Uterus (tissue), 4 donors: ENCODE measurements around the gene PIP5K1C. TPM values are rescaled to one million over a fixed set of nuclear protein-coding genes. Genes with fewer than 3 reads are reported as not detected.

Source experiments
- DNase-seq, 2 donors: peaks; one replicate each; pipeline ENCODE4 v3.0.0-alpha.2; 2019 to 2020
- H3K27ac ChIP-seq, 2 donors: fragments of 200-600 bp; sonication (generic); 1 replicate in 1 of 2; 2 replicates in 1 of 2; pipeline ENCODE4 v1.5.1; 2016 to 2018
- H3K27me3 ChIP-seq, 2 donors: fragments of 200-600 bp; sonication (generic); one replicate each; pipeline ENCODE4 v1.5.1; 2018 to 2019; ENCODE audit warnings: control low read depth in 1 of 2
- H3K36me3 ChIP-seq, 2 donors: fragments of 200-600 bp; sonication (generic); one replicate each; pipeline ENCODE4 v1.5.1; 2019; ENCODE audit warnings: control low read depth in 1 of 2
- H3K4me1 ChIP-seq, 2 donors: fragments of 200-600 bp; sonication (generic); one replicate each; pipeline ENCODE4 v1.5.1; 2018 to 2019; ENCODE audit warnings: control low read depth in 1 of 2
- H3K4me3 ChIP-seq, 2 donors: fragments of 200-600 bp; sonication (generic); 1 replicate in 1 of 2; 2 replicates in 1 of 2; pipeline ENCODE4 v1.5.1; 2018 to 2019; ENCODE audit warnings: mild to moderate bottlenecking in 1 of 2
- H3K9me3 ChIP-seq, 2 donors: fragments of 200-600 bp; sonication (generic); one replicate each; pipeline ENCODE4 v1.5.1; 2019; ENCODE audit warnings: control low read depth in 1 of 2
- CTCF ChIP-seq, 4 experiments: fragments of 200-600 bp in 2 of 4; fragments of 450-650 bp in 2 of 4; sonication (generic) in 2 of 4; IDR thresholded peaks; one replicate each; pipeline ENCODE4 v1.5.1; 2016 to 2019; ENCODE audit warnings: antibody characterized with exemption in 4 of 4, mild to moderate bottlenecking in 2 of 4, moderate library complexity in 1 of 4
- POLR2A ChIP-seq, 2 donors: fragments of 450-650 bp; IDR thresholded peaks; one replicate each; pipeline ENCODE4 v1.6.1; 2016; ENCODE audit warnings: antibody characterized with exemption in 2 of 2, mild to moderate bottlenecking in 1 of 2, moderate library complexity in 1 of 2
- intact Hi-C: fragments of 100-400 bp; cut with DNase I; formaldehyde crosslinking; loops from one replicate; pipeline ENCODE4 v1.15.1; 2023; ENCODE audit warnings: low total_unique reads
- total RNA-seq, 4 donors: library from RNA; depleted of rRNA in 3 of 4; stranded (reverse); fragments of >200 nt in 3 of 4; gene quantifications; one replicate each; pipeline versions ENCODE4 v1.1.0 to v1.2.4, GENCODE V29; 2014 to 2023
- donor health status: DM: yes; HTN: yes; CAD: no.

PIP5K1C gene
- total RNA-seq, 4 donors from 2014 or later = 6.2 to 77.5 (median 33.2) TPM

DNA sequence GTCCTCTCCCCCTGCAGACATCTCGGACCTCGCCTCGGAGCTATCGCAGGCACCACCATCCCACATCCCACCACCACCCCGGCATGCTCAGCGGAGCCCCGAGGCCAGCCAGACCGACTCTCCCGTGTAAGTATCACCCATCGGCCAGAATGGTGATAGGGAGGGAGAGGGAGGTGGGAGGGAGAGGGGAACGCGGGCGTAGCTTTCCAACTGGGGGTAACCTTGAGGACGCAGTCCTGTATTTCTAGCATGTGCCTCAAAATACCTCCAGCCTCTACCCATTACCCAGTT is 34.0 kb upstream of the PIP5K1C start:
- Histone ChIP-seq H3K4me1 (no peaks in the 10 kb centered on the region), H3K9me3 (no peaks in the 10 kb centered on the region), H3K27ac (no peak overlapping the region), H3K27me3 (no peaks in the 10 kb centered on the region), H3K36me3 (no peaks in the 10 kb centered on the region), H3K4me3 (no peak overlapping the region)
- no peak for DNase-seq
- intact Hi-C loops = no loop called here
- TF ChIP-seq CTCF (IDR thresholded peaks at IDR 0.05) (no peak), POLR2A (IDR thresholded peaks at IDR 0.05) (no peak)

DNA sequence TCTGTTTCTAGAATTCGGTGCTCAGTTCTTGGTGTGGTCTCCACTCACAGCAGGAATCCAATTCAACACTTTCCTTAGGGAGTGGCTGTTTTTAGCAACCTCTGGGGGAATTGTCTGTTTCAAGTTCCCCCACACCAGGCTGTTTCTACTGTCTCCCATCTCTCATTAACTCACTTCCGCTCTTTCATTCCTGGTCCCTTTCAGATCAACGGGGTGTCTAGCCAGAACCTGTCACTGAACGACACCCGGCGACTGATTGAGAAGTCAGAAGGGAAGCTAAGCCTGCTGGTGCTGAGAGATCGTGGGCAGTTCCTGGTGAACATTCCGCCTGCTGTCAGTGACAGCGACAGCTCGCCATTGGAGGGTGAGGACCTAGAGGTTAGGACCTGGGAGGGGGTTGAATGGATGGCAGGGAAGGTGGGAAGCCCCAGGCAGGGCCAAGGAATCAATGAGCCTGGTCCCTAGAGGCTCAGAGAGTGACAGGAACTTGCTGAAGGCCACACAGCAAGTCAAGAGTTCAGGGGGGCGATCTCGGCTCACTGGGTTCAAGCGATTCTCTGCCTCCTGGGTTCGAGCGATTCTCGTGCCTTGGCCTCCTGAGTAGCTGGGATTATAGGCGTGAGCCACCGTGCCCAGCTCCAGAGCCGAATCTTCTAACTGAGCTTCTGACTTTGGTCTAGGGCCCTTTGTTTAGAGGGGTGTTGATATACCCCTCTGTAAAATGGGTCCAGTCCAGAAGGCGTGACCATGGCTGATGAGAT is 33.5 kb upstream of the PIP5K1C start:
- intact Hi-C loops = no loop called here
- Histone ChIP-seq H3K27ac (no peak overlapping the region), H3K27me3 (no peaks in the 10 kb centered on the region), H3K36me3 (no peaks in the 10 kb centered on the region), H3K9me3 (no peaks in the 10 kb centered on the region), H3K4me1 (no peaks in the 10 kb centered on the region), H3K4me3 (no peak overlapping the region)
- no peak for DNase-seq
- TF ChIP-seq POLR2A (IDR thresholded peaks at IDR 0.05) (no peak), CTCF (IDR thresholded peaks at IDR 0.05) (no peak)

DNA sequence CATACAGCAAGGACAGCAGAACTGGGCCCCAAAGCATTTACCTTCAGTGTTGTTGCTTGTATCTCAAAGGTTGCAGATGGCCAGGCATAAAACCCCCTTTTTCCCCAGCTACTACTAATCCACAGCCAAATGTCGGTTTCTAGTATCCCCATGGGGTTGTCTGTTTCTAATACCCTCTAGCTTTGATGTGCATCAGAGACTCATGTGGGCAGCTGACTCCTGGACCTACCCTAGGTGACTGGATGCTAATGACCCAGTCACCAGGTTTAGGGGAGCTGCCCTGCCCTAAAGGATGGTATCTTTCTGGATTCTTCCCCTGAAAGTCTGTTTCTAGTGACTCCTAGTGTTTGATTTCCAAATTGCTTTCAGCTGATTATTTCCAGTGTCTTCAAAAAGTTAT is 31.8 kb upstream of the PIP5K1C start:
- H3K27me3 ChIP-seq = no peaks in the 10 kb centered on the region
- no peak overlapping the region for H3K4me3 ChIP-seq

GRCh38 chr19:3730457-3730958 is 30.2 kb upstream of the PIP5K1C start:
- Histone ChIP-seq H3K4me3 (no peak overlapping the region), H3K27ac (no peak overlapping the region), H3K4me1 (no peaks in the 10 kb centered on the region), H3K27me3 (no peaks in the 10 kb centered on the region), H3K9me3 (no peaks in the 10 kb centered on the region), H3K36me3 (no peaks in the 10 kb centered on the region)
- intact Hi-C loops = no loop called here
- DNase-seq = no peak
- no peak for TF ChIP-seq POLR2A (IDR thresholded peaks at IDR 0.05)

More for the DNA sequence above, 31.8 kb upstream of the PIP5K1C start:
- intact Hi-C loops = no loop called here
- H3K36me3 ChIP-seq = no peaks in the 10 kb centered on the region
- no peaks in the 10 kb centered on the region for H3K4me1 ChIP-seq
- no peak for DNase-seq
- H3K27ac ChIP-seq = no peak overlapping the region
- H3K9me3 ChIP-seq = no peaks in the 10 kb centered on the region
- TF ChIP-seq POLR2A (IDR thresholded peaks at IDR 0.05) (no peak), CTCF (IDR thresholded peaks at IDR 0.05) (no peak)

- Histone ChIP-seq H3K36me3 (no peaks in the 10 kb centered on the region), H3K4me3 (no peak overlapping the region), H3K9me3 (no peaks in the 10 kb centered on the region), H3K27ac (no peak overlapping the region), H3K4me1 (peaks cover 0 to 12% of the 10 kb centered on the region in 2 donors), H3K27me3 (peaks cover 11 to 14% of the 10 kb centered on the region in 2 donors)
- TF ChIP-seq POLR2A (IDR thresholded peaks at IDR 0.05) (no peak), CTCF (IDR thresholded peaks at IDR 0.05) (no peak)
- intact Hi-C loops = no loop called here
- no peak for DNase-seq
These were observed 25.5 kb upstream of the PIP5K1C start for GRCh38 chr19:3725640-3726310.
